ENCODE measurements around the gene BTAF1.

BTAF1 gene

GRCh38 chr10:91944880-91945630, 21.5 kb downstream of the BTAF1 start:
- H3K27ac ChIP-seq: no peak overlapping the region
- ChIA-PET CTCF (no interaction called here), POLR2A (ENCODE audit: low non-redundant PET) (no interaction called here)
- TF ChIP-seq, protein P1, sequence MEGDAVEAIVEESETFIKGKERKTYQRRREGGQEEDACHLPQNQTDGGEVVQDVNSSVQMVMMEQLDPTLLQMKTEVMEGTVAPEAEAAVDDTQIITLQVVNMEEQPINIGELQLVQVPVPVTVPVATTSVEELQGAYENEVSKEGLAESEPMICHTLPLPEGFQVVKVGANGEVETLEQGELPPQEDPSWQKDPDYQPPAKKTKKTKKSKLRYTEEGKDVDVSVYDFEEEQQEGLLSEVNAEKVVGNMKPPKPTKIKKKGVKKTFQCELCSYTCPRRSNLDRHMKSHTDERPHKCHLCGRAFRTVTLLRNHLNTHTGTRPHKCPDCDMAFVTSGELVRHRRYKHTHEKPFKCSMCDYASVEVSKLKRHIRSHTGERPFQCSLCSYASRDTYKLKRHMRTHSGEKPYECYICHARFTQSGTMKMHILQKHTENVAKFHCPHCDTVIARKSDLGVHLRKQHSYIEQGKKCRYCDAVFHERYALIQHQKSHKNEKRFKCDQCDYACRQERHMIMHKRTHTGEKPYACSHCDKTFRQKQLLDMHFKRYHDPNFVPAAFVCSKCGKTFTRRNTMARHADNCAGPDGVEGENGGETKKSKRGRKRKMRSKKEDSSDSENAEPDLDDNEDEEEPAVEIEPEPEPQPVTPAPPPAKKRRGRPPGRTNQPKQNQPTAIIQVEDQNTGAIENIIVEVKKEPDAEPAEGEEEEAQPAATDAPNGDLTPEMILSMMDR (conservative IDR thresholded peaks at IDR 0.05; ENCODE audit: low read depth): no peak
- DNase-seq (ENCODE audit: low spot score): no peak

DNA sequence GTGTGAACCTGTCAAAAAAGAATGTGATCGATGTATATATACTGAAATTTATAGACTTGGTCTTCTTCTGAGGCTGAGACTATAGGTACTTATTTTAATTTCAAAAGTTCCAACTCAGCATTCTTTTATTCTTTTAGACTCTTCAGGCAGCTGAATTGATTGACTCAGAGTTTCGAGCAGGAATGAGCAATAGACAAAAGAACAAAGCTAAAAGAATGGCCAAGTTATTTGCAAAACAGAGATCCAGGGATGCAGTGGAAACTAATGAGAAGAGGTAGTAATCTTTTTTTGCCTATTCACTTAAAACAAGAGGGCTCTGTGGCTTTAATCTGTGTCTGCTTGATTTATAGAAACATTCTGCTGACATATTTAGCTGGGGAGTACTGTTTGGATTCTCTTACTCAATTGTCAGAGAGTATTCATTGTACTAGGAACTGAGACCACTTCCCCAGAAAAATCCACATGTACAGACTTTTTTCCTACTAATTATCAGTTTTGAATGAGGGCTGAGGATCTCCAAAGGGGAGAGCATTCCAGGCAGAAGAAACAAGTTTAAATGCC, 30.1 kb downstream of the BTAF1 start:
- TF ChIP-seq, protein P1 (conservative IDR thresholded peaks at IDR 0.05; ENCODE audit: low read depth): no peak
- ChIA-PET CTCF (interaction anchor here (0.6 kb wide), 1 partner anchor 232 kb away, joined by 3 read pairs; no protein-coding TSS in a partner anchor), POLR2A (ENCODE audit: low non-redundant PET) (no interaction called here)
- no peak for DNase-seq (ENCODE audit: low spot score)
- no peak overlapping the region for H3K27ac ChIP-seq

- POLR2A ChIA-PET (ENCODE audit: low non-redundant PET): no interaction called here
- H3K27ac ChIP-seq: no peak overlapping the region
- CTCF ChIA-PET: interaction anchor here (0.7 kb wide), 1 partner anchor 1090 kb away, joined by 3 read pairs; no protein-coding TSS in a partner anchor
- TF ChIP-seq, protein P1 (conservative IDR thresholded peaks at IDR 0.05; ENCODE audit: low read depth): no peak
- peak; percentile 38 for DNase-seq (ENCODE audit: low spot score)
These were observed 31.5 kb downstream of the BTAF1 start for GRCh38 chr10:91955114-91955513.

DNA sequence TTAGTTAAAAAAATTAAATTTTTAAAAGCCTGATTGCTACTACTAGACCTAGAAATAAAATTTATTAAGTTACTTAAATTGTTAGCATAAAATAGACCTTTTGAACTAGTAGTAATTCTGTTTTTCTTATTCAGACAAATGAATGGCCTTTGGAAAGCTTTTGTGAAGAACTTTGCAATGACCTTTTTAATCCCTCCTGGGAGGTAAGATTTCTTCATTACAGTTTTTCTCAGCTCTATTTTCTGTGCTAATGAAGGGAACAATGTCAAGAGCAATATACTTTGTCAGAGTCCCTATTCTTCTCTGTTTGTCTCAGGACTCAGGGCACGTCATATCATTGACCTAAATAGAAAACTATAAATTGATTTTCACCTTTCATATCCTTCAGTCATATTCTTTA, 33.5 kb downstream of the BTAF1 start:
- CTCF ChIA-PET: no interaction called here

DNA sequence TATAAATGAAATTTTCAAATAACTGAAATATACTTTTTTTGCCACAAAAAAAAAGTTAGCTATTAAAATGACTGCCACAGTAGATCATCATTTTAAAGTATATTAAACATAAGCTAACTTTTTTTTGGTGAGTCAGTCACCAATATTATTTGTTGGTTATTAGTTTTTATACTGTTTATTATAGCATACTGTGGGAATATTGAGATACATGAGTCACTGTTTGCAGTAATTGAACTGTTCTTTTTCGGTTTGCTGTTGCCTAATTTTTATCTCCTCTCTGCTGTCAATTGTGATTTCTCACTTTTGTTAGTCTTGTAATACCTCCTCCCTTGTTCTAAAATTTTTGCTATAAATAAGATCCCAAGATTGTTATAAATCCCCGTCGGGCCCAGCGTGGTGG, 45.7 kb downstream of the BTAF1 start:
- H3K27ac ChIP-seq: no peak overlapping the region
- POLR2A ChIA-PET (ENCODE audit: low non-redundant PET): no interaction called here
- no peak for DNase-seq (ENCODE audit: low spot score)
- TF ChIP-seq, protein P1 (conservative IDR thresholded peaks at IDR 0.05; ENCODE audit: low read depth): no peak
- CTCF ChIA-PET: no interaction called here

More for the DNA sequence above, 33.5 kb downstream of the BTAF1 start:
- POLR2A ChIA-PET (ENCODE audit: low non-redundant PET): no interaction called here
- no peak overlapping the region for H3K27ac ChIP-seq
- no peak for DNase-seq (ENCODE audit: low spot score)
- TF ChIP-seq, protein P1 (conservative IDR thresholded peaks at IDR 0.05; ENCODE audit: low read depth): no peak

DNA sequence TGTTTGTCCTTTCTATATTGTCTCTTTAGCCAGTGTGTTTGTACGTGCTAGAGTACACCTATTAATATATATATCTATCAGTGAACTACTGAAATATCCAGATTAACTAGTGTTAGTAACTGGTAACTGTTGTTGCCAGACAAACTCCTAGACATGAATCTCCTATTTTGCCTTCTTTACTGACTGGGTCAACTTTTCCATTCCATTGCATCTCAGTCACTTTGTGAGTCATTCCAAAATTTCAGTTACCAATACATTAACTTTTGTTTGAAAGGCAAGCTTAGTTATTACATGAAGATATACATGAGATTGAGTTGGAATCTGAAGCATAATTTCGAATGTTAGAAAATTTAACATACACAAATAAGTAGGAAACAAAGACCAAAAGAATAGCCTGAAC, 51.4 kb downstream of the BTAF1 start:
- peak; percentile 35 for DNase-seq (ENCODE audit: low spot score)
- no peak overlapping the region for H3K27ac ChIP-seq
- CTCF ChIA-PET: no interaction called here
- POLR2A ChIA-PET (ENCODE audit: low non-redundant PET): no interaction called here
- TF ChIP-seq, protein P1 (conservative IDR thresholded peaks at IDR 0.05; ENCODE audit: low read depth): no peak
